Osteocyte (in vitro differentiated cells): ENCODE measurements around the gene MTTP. TPM values are rescaled to one million over a fixed set of nuclear protein-coding genes. Genes with fewer than 3 reads are reported as not detected.

Experiments
- DNase-seq: peaks from one replicate; pipeline ENCODE4 v3.0.0; 2021; ENCODE audit warnings: mixed read lengths; ENCODE audit not compliant: unreplicated experiment; ENCODE audit errors: extremely low spot score
- H3K27ac Mint-ChIP-seq: one replicate; pipeline ENCODE4 v1.8.0; 2021; ENCODE audit warnings: mild to moderate bottlenecking, mixed read lengths; ENCODE audit not compliant: unreplicated experiment
- H3K27me3 Mint-ChIP-seq: one replicate; pipeline ENCODE4 v1.8.0; 2021; ENCODE audit warnings: mixed read lengths; ENCODE audit not compliant: unreplicated experiment
- H3K36me3 Mint-ChIP-seq: one replicate; pipeline ENCODE4 v1.8.0; 2021; ENCODE audit warnings: mixed read lengths; ENCODE audit not compliant: unreplicated experiment
- H3K4me1 Mint-ChIP-seq: one replicate; pipeline ENCODE4 v1.8.0; 2021; ENCODE audit warnings: mixed read lengths; ENCODE audit not compliant: unreplicated experiment
- H3K4me3 Mint-ChIP-seq: one replicate; pipeline ENCODE4 v1.8.0; 2021; ENCODE audit warnings: mild to moderate bottlenecking, moderate library complexity, mixed read lengths; ENCODE audit not compliant: unreplicated experiment
- H3K9me3 Mint-ChIP-seq: one replicate; pipeline ENCODE4 v1.8.0; 2021; ENCODE audit warnings: mixed read lengths; ENCODE audit not compliant: unreplicated experiment
- CTCF ChIP-seq: fragments of 200-600 bp; sonication (generic); IDR thresholded peaks from 2 replicates; pipeline ENCODE4 v1.5.0; 2021; ENCODE audit warnings: antibody characterized with exemption, mild to moderate bottlenecking, moderate library complexity
- total RNA-seq: library from RNA; stranded (reverse); gene quantifications from 2 replicates; pipeline ENCODE4 v1.2.1, GENCODE V29; 2021

MTTP gene
- total RNA-seq, 1 donor from 2014 or later, result not detected

GRCh38 chr4:99636422-99636821, 61.8 kb downstream of the MTTP start:
- no peaks in the 10 kb centered on the region for H3K4me1 Mint-ChIP-seq
- H3K36me3 Mint-ChIP-seq, result no peaks in the 10 kb centered on the region
- H3K4me3 Mint-ChIP-seq, result no peak overlapping the region
- H3K27ac Mint-ChIP-seq, result no peak overlapping the region
- no peak for TF ChIP-seq CTCF
- no peaks in the 10 kb centered on the region for H3K9me3 Mint-ChIP-seq
- H3K27me3 Mint-ChIP-seq, result peaks cover 14% of the 10 kb centered on the region
- no peak for DNase-seq

GRCh38 chr4:99637174-99637573, 62.5 kb downstream of the MTTP start:
- Mint-ChIP-seq H3K27me3 (peaks cover 17% of the 10 kb centered on the region), H3K9me3 (no peaks in the 10 kb centered on the region), H3K27ac (no peak overlapping the region), H3K4me1 (no peaks in the 10 kb centered on the region), H3K36me3 (no peaks in the 10 kb centered on the region), H3K4me3 (no peak overlapping the region)
- TF ChIP-seq CTCF, result no peak
- no peak for DNase-seq

GRCh38 chr4:99640676-99641075, 66.1 kb downstream of the MTTP start:
- no peaks in the 10 kb centered on the region for H3K36me3 Mint-ChIP-seq
- no peak overlapping the region for H3K4me3 Mint-ChIP-seq
- H3K4me1 Mint-ChIP-seq, result no peaks in the 10 kb centered on the region
- no peak for TF ChIP-seq CTCF
- H3K27me3 Mint-ChIP-seq, result peaks cover 31% of the 10 kb centered on the region
- no peak for DNase-seq
- H3K9me3 Mint-ChIP-seq, result no peaks in the 10 kb centered on the region
- no peak overlapping the region for H3K27ac Mint-ChIP-seq

- TF ChIP-seq CTCF, result no peak
- H3K36me3 Mint-ChIP-seq, result no peaks in the 10 kb centered on the region
- H3K27ac Mint-ChIP-seq, result no peak overlapping the region
- DNase-seq, result no peak
- H3K4me1 Mint-ChIP-seq, result no peaks in the 10 kb centered on the region
- peaks cover 38% of the 10 kb centered on the region for H3K27me3 Mint-ChIP-seq
- no peak overlapping the region for H3K4me3 Mint-ChIP-seq
- H3K9me3 Mint-ChIP-seq, result no peaks in the 10 kb centered on the region
Measured at GRCh38 chr4:99642725-99643489, 68.3 kb downstream of the MTTP start.

GRCh38 chr4:99644453-99644852, 69.8 kb downstream of the MTTP start:
- Mint-ChIP-seq H3K27me3 (peaks cover 37% of the 10 kb centered on the region), H3K4me1 (no peaks in the 10 kb centered on the region), H3K36me3 (no peaks in the 10 kb centered on the region), H3K9me3 (no peaks in the 10 kb centered on the region), H3K27ac (no peak overlapping the region), H3K4me3 (no peak overlapping the region)
- DNase-seq, result no peak
- no peak for TF ChIP-seq CTCF
